Mesothelial cell of epicardium (in vitro differentiated cells): Measurements from ENCODE around the gene TANC1. TPM values are rescaled to one million over a fixed set of nuclear protein-coding genes. Genes with fewer than 3 reads are reported as not detected.
A peak's percentile ranks its signal among the peaks of the same experiment; 100 is the strongest.

Experiments
- DNase-seq, 2 experiments: peaks; one replicate each; pipeline ENCODE4 v3.0.0; 2021; ENCODE audit warnings: low spot score in 2 of 2; ENCODE audit not compliant: unreplicated experiment in 2 of 2
- H3K27ac Mint-ChIP-seq: 2 replicates; pipeline ENCODE4 v1.8.0; 2021; ENCODE audit warnings: mixed read lengths
- H3K27me3 Mint-ChIP-seq: 2 replicates; pipeline ENCODE4 v1.8.0; 2021; ENCODE audit warnings: low read depth, mixed read lengths
- H3K36me3 Mint-ChIP-seq: 2 replicates; pipeline ENCODE4 v1.8.0; 2021; ENCODE audit warnings: mixed read lengths
- H3K4me1 Mint-ChIP-seq: 2 replicates; pipeline ENCODE4 v1.8.0; 2021; ENCODE audit warnings: mixed read lengths
- H3K4me3 Mint-ChIP-seq: 2 replicates; pipeline ENCODE4 v1.8.0; 2021; ENCODE audit warnings: mild to moderate bottlenecking, moderate library complexity, mixed read lengths
- H3K9me3 Mint-ChIP-seq: 2 replicates; pipeline ENCODE4 v1.8.0; 2021; ENCODE audit warnings: mixed read lengths
- CTCF ChIP-seq: fragments of 200-600 bp; sonication (generic); IDR thresholded peaks from one replicate; pipeline ENCODE4 v1.5.0; 2021; ENCODE audit warnings: antibody characterized with exemption; ENCODE audit not compliant: unreplicated experiment
- total RNA-seq: library from RNA; stranded (reverse); gene quantifications from 3 replicates; pipeline ENCODE4 v1.2.1, GENCODE V29; 2021

Gene TANC1
- total RNA-seq, 1 donor from 2014 or later, result 138 TPM

GRCh38 chr2:159218389-159218788, 249.9 kb downstream of the TANC1 start:
- H3K36me3 Mint-ChIP-seq, result peaks cover 68% of the 10 kb centered on the region

GRCh38 chr2:159219394-159219998, 251.1 kb downstream of the TANC1 start:
- Mint-ChIP-seq H3K4me3 (no peak overlapping the region), H3K36me3 (peaks cover 74% of the 10 kb centered on the region), H3K9me3 (peaks cover 4% of the 10 kb centered on the region), H3K4me1 (no peaks in the 10 kb centered on the region), H3K27ac (peak overlapping the region; percentile 6), H3K27me3 (no peaks in the 10 kb centered on the region)
- DNase-seq, result no peak
- TF ChIP-seq CTCF, result no peak

More at GRCh38 chr2:159218389-159218788, 249.9 kb downstream of the TANC1 start:
- Mint-ChIP-seq H3K4me1 (peaks cover 3% of the 10 kb centered on the region), H3K4me3 (no peak overlapping the region), H3K9me3 (peaks cover 4% of the 10 kb centered on the region), H3K27me3 (no peaks in the 10 kb centered on the region), H3K27ac (peak overlapping the region; percentile 12)
- TF ChIP-seq CTCF, result no peak
- no peak for DNase-seq

- Mint-ChIP-seq H3K4me1 (no peaks in the 10 kb centered on the region), H3K36me3 (peaks cover 54% of the 10 kb centered on the region), H3K27me3 (no peaks in the 10 kb centered on the region), H3K27ac (no peak overlapping the region), H3K4me3 (no peak overlapping the region), H3K9me3 (no peaks in the 10 kb centered on the region)
- DNase-seq, result no peak
- no peak for TF ChIP-seq CTCF
Observed at GRCh38 chr2:159224061-159224813, 255.8 kb downstream of the TANC1 start.

- Mint-ChIP-seq H3K27me3 (no peaks in the 10 kb centered on the region), H3K4me1 (no peaks in the 10 kb centered on the region), H3K4me3 (no peak overlapping the region), H3K36me3 (peaks cover 57% of the 10 kb centered on the region), H3K9me3 (no peaks in the 10 kb centered on the region), H3K27ac (peak overlapping the region; percentile 66)
- no peak for DNase-seq
- TF ChIP-seq CTCF, result no peak
Observed at GRCh38 chr2:159225025-159226016, 256.9 kb downstream of the TANC1 start.

GRCh38 chr2:159226059-159226461, 257.6 kb downstream of the TANC1 start:
- no peaks in the 10 kb centered on the region for H3K27me3 Mint-ChIP-seq
- no peak overlapping the region for H3K4me3 Mint-ChIP-seq
- H3K4me1 Mint-ChIP-seq, result no peaks in the 10 kb centered on the region
- TF ChIP-seq CTCF, result no peak
- no peak for DNase-seq
- H3K36me3 Mint-ChIP-seq, result peaks cover 63% of the 10 kb centered on the region
- H3K27ac Mint-ChIP-seq, result no peak overlapping the region
- H3K9me3 Mint-ChIP-seq, result no peaks in the 10 kb centered on the region
